K562 (cell line): ENCODE measurements around the gene OPA1. TPM values are rescaled to one million over a fixed set of nuclear protein-coding genes. Genes with fewer than 3 reads are reported as not detected.
A peak's percentile ranks its signal among the peaks of the same experiment; 100 is the strongest.

Experiments
- ATAC-seq: fragments of 200-7000 bp; cut with Tn5 transposase; 3 replicates; pipeline ENCODE4 v1.9.1; 2020; ENCODE audit warnings: moderate library complexity
- BruUV-seq: library from RNA; stranded (reverse); fragments of 400-500 nt; replicated peaks from 2 replicates; lab custom pipeline; 2021; lab: Mats Ljungman, UMichigan
- CTCF ChIA-PET: fragments of 300-600 bp; formaldehyde crosslinking; extraction: SDS; loops from one replicate; lab custom pipeline; 2021; ENCODE audit warnings: low intra/inter-chr PET ratio; lab: Yijun Ruan, JAX
- POLR2A ChIA-PET: fragments of 300-600, 350-650 bp; sonication (Branson Sonifier 250); formaldehyde crosslinking; extraction: SDS; loops from one replicate; lab custom pipeline; 2021; ENCODE audit warnings: antibody characterized with exemption, inconsistent platforms; lab: Yijun Ruan, JAX
- DNase-seq, 4 experiments: peaks; one replicate each; pipeline versions ENCODE4 v3.0.0 to v3.0.0-alpha.2; 2011 to 2018; ENCODE audit warnings: low spot score in 3 of 4, mixed read lengths in 3 of 4; ENCODE audit errors: extremely low read depth in 1 of 4
- FAIRE-seq: peaks from 2 replicates; lab custom pipeline; 2011; peaks lifted over from hg19 to GRCh38; lab: Jason Lieb, UNC
- H2AFZ ChIP-seq: 2 replicates; pipeline ENCODE4 v1.6.0; 2011; ENCODE audit warnings: low read depth, low read length, control low read depth, inconsistent platforms
- H3K27ac ChIP-seq: fragments of 200-600 bp; 3 replicates; pipeline ENCODE4 v1.8.0; 2011; ENCODE audit warnings: low read depth, mild to moderate bottlenecking, control low read depth, inconsistent platforms, low read length, moderate library complexity, mixed read lengths; ENCODE audit errors: extremely low read depth
- H3K27me3 ChIP-seq, 2 experiments: fragments of 300-600 bp in 1 of 2; 2 replicates in 1 of 2; 3 replicates in 1 of 2; pipeline versions ENCODE4 v1.6.0 to v1.8.0; 2011; ENCODE audit warnings: inconsistent platforms in 2 of 2, low read length in 2 of 2, mild to moderate bottlenecking in 1 of 2, mixed read lengths in 1 of 2, moderate library complexity in 1 of 2; ENCODE audit not compliant: control insufficient read depth in 2 of 2, insufficient read depth in 2 of 2
- H3K36me3 ChIP-seq: fragments of 300-600 bp; 3 replicates; pipeline ENCODE4 v1.8.0; 2011; ENCODE audit warnings: mild to moderate bottlenecking, low read length, inconsistent platforms; ENCODE audit not compliant: control insufficient read depth, insufficient read depth
- H3K4me1 ChIP-seq, 2 experiments: fragments of 200-600 bp in 1 of 2; replicated peaks in 1 of 2; 2 replicates in 1 of 2; 3 replicates in 1 of 2; pipeline versions ENCODE4 v1.5.1 to v1.8.0; 2011; ENCODE audit warnings: inconsistent platforms in 2 of 2, low read length in 2 of 2, mild to moderate bottlenecking in 1 of 2, mixed read lengths in 1 of 2, moderate library complexity in 1 of 2; ENCODE audit not compliant: control insufficient read depth in 2 of 2, insufficient read depth in 2 of 2
- H3K4me2 ChIP-seq: 2 replicates; pipeline ENCODE4 v1.6.1; 2011; ENCODE audit warnings: low read length, control low read depth, inconsistent platforms, mixed read lengths; ENCODE audit not compliant: insufficient read depth
- H3K4me3 ChIP-seq: fragments of 200-600 bp; sonication (generic), shearing (Covaris generic); 2 replicates; pipeline ENCODE4 v1.5.1; 2016; ENCODE audit warnings: control low read depth, inconsistent platforms
- H3K79me2 ChIP-seq: fragments of 200-600 bp; 3 replicates; pipeline ENCODE4 v1.8.0; 2011; ENCODE audit warnings: low read length, inconsistent platforms; ENCODE audit not compliant: control insufficient read depth, insufficient read depth
- H3K9ac ChIP-seq, 2 experiments: 2 replicates each; pipeline versions ENCODE4 v1.6.0 to v1.6.1; 2011; ENCODE audit warnings: low read depth in 2 of 2, low read length in 2 of 2, control low read depth in 1 of 2, inconsistent platforms in 1 of 2, mild to moderate bottlenecking in 1 of 2, mixed read lengths in 1 of 2; ENCODE audit not compliant: insufficient read depth in 1 of 2
- H3K9me1 ChIP-seq: one replicate; pipeline ENCODE4 v1.6.0; 2011; ENCODE audit warnings: inconsistent platforms, mild to moderate bottlenecking, low read length, moderate library complexity; ENCODE audit not compliant: control insufficient read depth, insufficient read depth
- H3K9me3 ChIP-seq: replicated peaks from 2 replicates; pipeline ENCODE4 v1.5.1; 2011; ENCODE audit warnings: low read depth, low read length, inconsistent platforms; ENCODE audit not compliant: control insufficient read depth, insufficient read depth
- H4K20me1 ChIP-seq: replicated peaks from 2 replicates; pipeline ENCODE4 v1.6.1; 2011; ENCODE audit warnings: low read length, inconsistent platforms, mixed read lengths; ENCODE audit not compliant: control insufficient read depth, insufficient read depth
- BCOR ChIP-seq: fragments of 450-650 bp; IDR thresholded peaks from 2 replicates; pipeline ENCODE4 v1.6.1; 2016
- HDGF ChIP-seq: fragments of 450-650 bp; IDR thresholded peaks from 2 replicates; pipeline ENCODE4 v1.6.1; 2016
- ILF3 ChIP-seq: fragments of 450-650 bp; IDR thresholded peaks from 2 replicates; pipeline ENCODE4 v1.6.1; 2018; ENCODE audit warnings: antibody characterized with exemption, mild to moderate bottlenecking, moderate library complexity, borderline replicate concordance
- MYBL2 ChIP-seq, 2 experiments: fragments of 450-650 bp in 1 of 2; sonication (generic) in 1 of 2; formaldehyde crosslinking in 1 of 2; IDR thresholded peaks; 2 replicates each; pipeline versions ENCODE4 v1.6.1 to v1.8.1; 2017 to 2022; ENCODE audit warnings: borderline replicate concordance in 1 of 2, inconsistent platforms in 1 of 2, low read depth in 1 of 2, mild to moderate bottlenecking in 1 of 2, missing genetic modification reagents in 1 of 2, moderate library complexity in 1 of 2
- SAFB2 ChIP-seq: fragments of 200-400 bp; formaldehyde crosslinking; IDR thresholded peaks from 2 replicates; pipeline ENCODE4 v1.6.1; 2018; ENCODE audit warnings: borderline replicate concordance, low read length, low read depth, moderate library complexity; ENCODE audit not compliant: severe bottlenecking
- TGIF2 ChIP-seq: sonication (generic); formaldehyde crosslinking; IDR thresholded peaks from 2 replicates; pipeline ENCODE4 v1.8.1; 2022; ENCODE audit warnings: mild to moderate bottlenecking, missing genetic modification reagents, moderate library complexity
- WHSC1 ChIP-seq: IDR thresholded peaks from one replicate; pipeline ENCODE4 v1.6.1; 2012; ENCODE audit warnings: low read length, control low read depth, inconsistent platforms
- ZC3H11A ChIP-seq: IDR thresholded peaks from 2 replicates; pipeline ENCODE4 v1.6.1; 2012; ENCODE audit warnings: low read depth, low read length, improper control_type of control experiment
- ZNF23 ChIP-seq: fragments of 250-450 bp; sonication (Bioruptor Pico); IDR thresholded peaks from 2 replicates; pipeline ENCODE4 v1.4.0; 2020; ENCODE audit warnings: mild to moderate bottlenecking
- ZNF551 ChIP-seq: fragments of 250-450 bp; sonication (Bioruptor Pico); IDR thresholded peaks from 2 replicates; pipeline ENCODE4 v1.5.0; 2021; ENCODE audit warnings: mild to moderate bottlenecking, moderate library complexity
- WGBS: fragments of 100-300 bp; shearing (Covaris generic); methylation state at CpG from one replicate; pipeline ENCODE4 v1.1.6; 2016; ENCODE audit warnings: low coverage, mixed read lengths; ENCODE audit not compliant: insufficient coverage; ENCODE audit errors: missing lambda C conversion rate; 5-methylcytosine and 5-hydroxymethylcytosine counted together
- in situ Hi-C: fragments of 300-500 bp; cut with MboI; formaldehyde crosslinking; loops from 4 replicates; pipeline ENCODE4 v1.15.0; 2018; ENCODE audit warnings: inconsistent platforms, mixed read lengths
- intact Hi-C: fragments of 100-400 bp; cut with micrococcal nuclease; formaldehyde crosslinking; loops from 2 replicates; pipeline ENCODE4 v1.14.2; 2022
- polyA plus RNA-seq, 8 experiments: library from polyadenylated mRNA; depleted of rRNA in 4 of 8; stranded (reverse) in 5 of 8; unstranded in 3 of 8; fragments of >200 nt; fragmentation: Nextera tagmentation in 2 of 8; fragmentation: Illumina TruSeq in 1 of 8; extraction: Ambion mirVana in 2 of 8; extraction: Trizol in 1 of 8; gene quantifications; 2 replicates each; pipeline versions ENCODE4 v1.2.1 to v1.2.3, GENCODE V29; 2011 to 2014; ENCODE audit warnings: inconsistent platforms in 1 of 8, missing spikeins in 1 of 8
- total RNA-seq, 7 experiments: library from RNA; depleted of rRNA in 6 of 7; stranded (reverse); fragments of >200 nt in 6 of 7; fragmentation: Illumina TruSeq in 2 of 7; extraction: Trizol in 2 of 7; gene quantifications; 2 replicates each; pipeline versions ENCODE4 v1.2.1 to v1.2.3, GENCODE V29; 2011 to 2021; ENCODE audit warnings: low replicate concordance in 1 of 7
- TF ChIP-seq, protein P1 (sequence below): sonication (generic); formaldehyde crosslinking; IDR thresholded peaks from 2 replicates; pipeline ENCODE4 v1.5.0; 2020; ENCODE audit warnings: missing genetic modification reagents

Gene OPA1
- total and polyA plus RNA-seq, 9 of the 15 experiments (the other 6 are each of a cell fraction or from before 2014, with no cell fraction given), result 19.7 to 127 (median 94.7) TPM

GRCh38 chr3:193640165-193640715 is 47.2 kb downstream of the OPA1 start:
- no peaks in the 10 kb centered on the region for H3K4me1 ChIP-seq
- ATAC-seq, result peak; percentile 51
- no peak overlapping the region for H3K4me3 ChIP-seq
- no peaks in the 10 kb centered on the region for H3K27me3 ChIP-seq
- H2AFZ ChIP-seq, result no peak overlapping the region
- H3K9me3 ChIP-seq, result no peaks in the 10 kb centered on the region
- POLR2A ChIA-PET, result interaction anchor here (2.2 kb wide), 1 partner anchor 16 kb away, joined by 10 read pairs; no protein-coding TSS in a partner anchor
- H3K36me3 ChIP-seq, result peaks cover 96% of the 10 kb centered on the region
- intact Hi-C loops (no loop called here), in situ Hi-C loops (no loop called here)
- H3K9ac ChIP-seq, result no peak overlapping the region
- no peak overlapping the region for H3K4me2 ChIP-seq
- H3K79me2 ChIP-seq, result no peaks in the 10 kb centered on the region; the same call in 2 of the 3 replicates
- no TSS peak for BruUV-seq
- CTCF ChIA-PET, result no interaction called here
- DNase-seq, result no peak
- H4K20me1 ChIP-seq, result no peaks in the 10 kb centered on the region
- FAIRE-seq, result peak; percentile 29
- WGBS, result 70% methylated on average over 5 of the region's 5 CpGs
- H3K27ac ChIP-seq, result no peak overlapping the region; the same call in 2 of the 3 replicates
- no peaks in the 10 kb centered on the region for H3K9me1 ChIP-seq
- no peak for TF ChIP-seq TGIF2
- no peak for TF ChIP-seq BCOR
- TF ChIP-seq ZNF551 (CRISPR knock-in tag), result no peak
- TF ChIP-seq ZC3H11A, result no peak
- TF ChIP-seq, protein P1, sequence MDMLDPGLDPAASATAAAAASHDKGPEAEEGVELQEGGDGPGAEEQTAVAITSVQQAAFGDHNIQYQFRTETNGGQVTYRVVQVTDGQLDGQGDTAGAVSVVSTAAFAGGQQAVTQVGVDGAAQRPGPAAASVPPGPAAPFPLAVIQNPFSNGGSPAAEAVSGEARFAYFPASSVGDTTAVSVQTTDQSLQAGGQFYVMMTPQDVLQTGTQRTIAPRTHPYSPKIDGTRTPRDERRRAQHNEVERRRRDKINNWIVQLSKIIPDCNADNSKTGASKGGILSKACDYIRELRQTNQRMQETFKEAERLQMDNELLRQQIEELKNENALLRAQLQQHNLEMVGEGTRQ, result 0 out of 2 replicates have a peak, but pooled peaks have one; percentile 27
- no peak for TF ChIP-seq SAFB2
- TF ChIP-seq MYBL2 (IDR thresholded peaks at IDR 0.05; ENCODE audit: low read depth), result no peak
- TF ChIP-seq MYBL2 (CRISPR knock-in tag; IDR thresholded peaks at IDR 0.05; ENCODE audit: borderline replicate concordance), result no peak
- no peak for TF ChIP-seq ILF3
- no peak for TF ChIP-seq HDGF
- TF ChIP-seq ZNF23, result no peak
- TF ChIP-seq WHSC1, result no peak
